Testis (tissue), 2 donors: Measurements from ENCODE around the gene SLC5A3.

Experiments used
- CTCF ChIP-seq, 3 experiments: fragments of 450-650 bp in 2 of 3; fragments of 200-600 bp in 1 of 3; sonication (generic) in 1 of 3; IDR thresholded peaks; one replicate each; pipeline ENCODE4 v1.5.1; 2016 to 2019; ENCODE audit warnings: antibody characterized with exemption in 3 of 3, mild to moderate bottlenecking in 2 of 3, moderate library complexity in 1 of 3
- POLR2A ChIP-seq: fragments of 450-650 bp; IDR thresholded peaks from one replicate; pipeline ENCODE4 v1.6.1; 2017; ENCODE audit warnings: antibody characterized with exemption, mild to moderate bottlenecking, moderate library complexity

DNA sequence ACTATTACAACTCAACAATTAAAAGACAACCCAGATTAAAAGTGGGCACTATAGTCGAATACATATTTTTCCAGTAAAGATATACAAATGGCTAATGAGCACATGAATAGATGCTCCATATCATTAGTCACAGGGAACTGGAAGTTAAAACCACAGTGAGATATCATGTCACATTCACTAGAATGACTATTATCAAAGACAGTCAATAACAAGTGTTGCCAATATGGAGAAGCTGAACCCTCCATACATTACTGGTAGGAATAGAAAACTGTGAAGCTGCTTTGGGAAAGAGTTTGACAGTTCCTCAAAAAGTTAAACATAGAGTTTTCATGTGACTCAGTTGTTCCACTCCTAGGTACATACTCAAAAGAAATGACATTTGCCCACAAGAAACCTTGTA, 30.6 kb upstream of the SLC5A3 start:
- TF ChIP-seq CTCF (IDR thresholded peaks at IDR 0.05) (no peak), POLR2A (no peak)
